Activated CD4-positive, alpha-beta T cell treated with anti-CD3 and anti-CD28 coated beads, Interleukin-2, amount 50 U/mL, for 1 hour (primary cell): ENCODE results near the gene FAM234B.
"Not testable (repeated sequence)": the region's sequence is repeated elsewhere in the genome, so short reads cannot be mapped to it uniquely, and the experiment has no call there.

ENCODE experiments used
- DNase-seq: peaks from one replicate; pipeline ENCODE4 v3.0.0-alpha.2; 2020

FAM234B gene

GRCh38 chr12:13024531-13024916 is 19.7 kb upstream of the FAM234B start:
- DNase-seq = no peak

- DNase-seq = no peak
Measured at GRCh38 chr12:13026286-13026685, 17.9 kb upstream of the FAM234B start.

- no peak for DNase-seq
Measured at GRCh38 chr12:13027032-13027431, 17.1 kb upstream of the FAM234B start.

GRCh38 chr12:13027508-13027907 is 16.7 kb upstream of the FAM234B start:
- DNase-seq = no peak

- DNase-seq = no peak
Measured at GRCh38 chr12:13028825-13029570, 15.2 kb upstream of the FAM234B start.

- no peak for DNase-seq
Measured at GRCh38 chr12:13030541-13031291, 13.5 kb upstream of the FAM234B start.

- no peak for DNase-seq
Measured at GRCh38 chr12:13032164-13032563, 12.0 kb upstream of the FAM234B start.

- DNase-seq = no peak
Measured at GRCh38 chr12:13033476-13033875, 10.7 kb upstream of the FAM234B start.

- not testable (repeated sequence) for DNase-seq
Measured at GRCh38 chr12:13035335-13035734, 8.8 kb upstream of the FAM234B start.

GRCh38 chr12:13036881-13037280 is 7.3 kb upstream of the FAM234B start:
- no peak for DNase-seq

GRCh38 chr12:13038491-13039161 is 5.6 kb upstream of the FAM234B start:
- DNase-seq = no peak

GRCh38 chr12:13039328-13039956 is 4.7 kb upstream of the FAM234B start:
- no peak for DNase-seq

GRCh38 chr12:13041224-13041623 is 3.0 kb upstream of the FAM234B start:
- no peak for DNase-seq

GRCh38 chr12:13042666-13043230 is 1.4 kb upstream of the FAM234B start:
- DNase-seq = no peak

GRCh38 chr12:13044906-13045299 is 722 bp downstream of the FAM234B start:
- DNase-seq = no peak

GRCh38 chr12:13045816-13046215 is 1.6 kb downstream of the FAM234B start:
- DNase-seq = no peak

GRCh38 chr12:13046964-13047363 is 2.8 kb downstream of the FAM234B start:
- no peak for DNase-seq

- no peak for DNase-seq
Measured at GRCh38 chr12:13049816-13050215, 5.6 kb downstream of the FAM234B start.

GRCh38 chr12:13052421-13052820 is 8.2 kb downstream of the FAM234B start:
- DNase-seq = no peak

- DNase-seq = not testable (repeated sequence)
Measured at GRCh38 chr12:13053617-13054016, 9.4 kb downstream of the FAM234B start.

- no peak for DNase-seq
Measured at GRCh38 chr12:13060581-13060980, 16.4 kb downstream of the FAM234B start.

GRCh38 chr12:13061377-13061776 is 17.2 kb downstream of the FAM234B start:
- no peak for DNase-seq

- no peak for DNase-seq
Measured at GRCh38 chr12:13062669-13063068, 18.5 kb downstream of the FAM234B start.
